OCI-LY1 (cell line): Measurements from ENCODE around the gene DOK6.

Experiments
- H2AFZ ChIP-seq: fragments of 200-600 bp; sonication (generic), shearing (Covaris generic); 2 replicates; pipeline ENCODE4 v1.6.0; 2014; ENCODE audit warnings: antibody characterized with exemption, mild to moderate bottlenecking, low read length
- H3F3A ChIP-seq: fragments of 200-600 bp; sonication (generic), shearing (Covaris generic); 2 replicates; pipeline ENCODE4 v1.6.0; 2014; ENCODE audit warnings: mild to moderate bottlenecking, antibody characterized with exemption, low read length, moderate library complexity; ENCODE audit not compliant: insufficient read depth
- H3K27ac ChIP-seq: fragments of 200-600 bp; sonication (generic); 2 replicates; pipeline ENCODE4 v1.5.1; 2014; ENCODE audit warnings: low read length, mixed run types, mild to moderate bottlenecking, low read depth; ENCODE audit not compliant: poor library complexity, severe bottlenecking
- H3K27me3 ChIP-seq: fragments of 200-600 bp; sonication (generic); 2 replicates; pipeline ENCODE4 v1.6.0; 2014; ENCODE audit warnings: antibody characterized with exemption, mild to moderate bottlenecking, low read length, moderate library complexity; ENCODE audit not compliant: insufficient read depth
- H3K36me3 ChIP-seq: fragments of 200-600 bp; sonication (generic); 2 replicates; pipeline ENCODE4 v1.6.1; 2014; ENCODE audit warnings: mild to moderate bottlenecking, antibody characterized with exemption, low read length, moderate library complexity, mixed read lengths; ENCODE audit not compliant: insufficient read depth
- H3K4me1 ChIP-seq: fragments of 200-600 bp; sonication (generic); 2 replicates; pipeline ENCODE4 v1.5.1; 2014; ENCODE audit warnings: mild to moderate bottlenecking, low read length, moderate library complexity; ENCODE audit not compliant: insufficient read depth, severe bottlenecking
- H3K4me2 ChIP-seq: fragments of 200-600 bp; sonication (generic), shearing (Covaris generic); 2 replicates; pipeline ENCODE4 v1.6.1; 2014; ENCODE audit warnings: low read length
- H3K4me3 ChIP-seq: fragments of 200-600 bp; sonication (generic); 2 replicates; pipeline ENCODE4 v1.5.1; 2014; ENCODE audit warnings: low read length, low read depth, mild to moderate bottlenecking, mixed read lengths; ENCODE audit not compliant: poor library complexity, severe bottlenecking
- H3K79me2 ChIP-seq: fragments of 200-600 bp; shearing (Covaris generic); 2 replicates; pipeline ENCODE4 v1.6.1; 2016; ENCODE audit warnings: mixed run types, low read length, mixed read lengths; ENCODE audit not compliant: insufficient read depth
- H3K9ac ChIP-seq: fragments of 200-600 bp; sonication (generic), shearing (Covaris generic); 2 replicates; pipeline ENCODE4 v1.6.1; 2014; ENCODE audit warnings: mild to moderate bottlenecking, low read length, mixed read lengths
- H3K9me2 ChIP-seq: fragments of 200-600 bp; sonication (generic), shearing (Covaris generic); 2 replicates; pipeline ENCODE4 v1.6.1; 2014; ENCODE audit warnings: low read depth, mild to moderate bottlenecking, low read length, mixed read lengths
- H3K9me3 ChIP-seq: fragments of 200-600 bp; shearing (Covaris generic); 2 replicates; pipeline ENCODE4 v1.6.1; 2014; ENCODE audit warnings: low read length, mixed read lengths
- H4K20me1 ChIP-seq: fragments of 200-600 bp; sonication (generic), shearing (Covaris generic); 2 replicates; pipeline ENCODE4 v1.6.0; 2016; ENCODE audit warnings: mild to moderate bottlenecking, low read length; ENCODE audit not compliant: insufficient read depth
- EZH2 ChIP-seq: fragments of 200-600 bp; sonication (generic), shearing (Covaris generic); IDR thresholded peaks from 2 replicates; pipeline ENCODE4 v1.8.0; 2017; ENCODE audit warnings: borderline replicate concordance, mixed run types, mild to moderate bottlenecking, antibody characterized with exemption, low read length, moderate library complexity, mixed read lengths
- TF ChIP-seq, protein P1 (sequence below): fragments of 200-600 bp; sonication (generic), shearing (Covaris generic); IDR thresholded peaks from 2 replicates; pipeline ENCODE4 v1.5.1; 2017; ENCODE audit warnings: mild to moderate bottlenecking, antibody characterized with exemption, low read length, moderate library complexity, mixed read lengths

The DOK6 gene

DNA sequence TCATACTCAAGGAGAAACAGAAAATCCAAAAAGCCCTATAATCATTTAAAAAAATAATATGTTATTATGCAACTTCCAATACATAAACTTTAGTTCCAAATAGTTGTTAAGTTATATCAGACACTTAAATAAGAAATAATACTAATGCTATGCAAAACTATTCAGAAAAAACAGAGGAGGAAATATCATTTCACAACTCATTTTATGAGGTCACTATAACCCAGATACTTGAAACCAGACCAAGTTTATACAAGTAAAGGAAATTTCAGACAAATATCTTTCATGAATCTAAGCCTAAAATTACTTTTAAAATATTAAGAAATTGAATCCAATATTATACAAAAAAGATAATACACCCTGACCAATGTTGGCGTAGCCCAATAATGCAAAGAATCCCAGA lies 286.2 kb downstream of the DOK6 start:
- Histone ChIP-seq H2AFZ (no peak overlapping the region), H3K4me3 (no peak overlapping the region), H3K27ac (no peak overlapping the region), H3K9me3 (no peaks in the 10 kb centered on the region), H3K36me3 (no peaks in the 10 kb centered on the region), H3K79me2 (no peaks in the 10 kb centered on the region), H3K4me1 (no peaks in the 10 kb centered on the region), H3K4me2 (no peak overlapping the region), H3K9me2 (no peaks in the 10 kb centered on the region; the same call in 1 of the 2 replicates), H3K9ac (no peak overlapping the region), H3K27me3 (no peaks in the 10 kb centered on the region), H3F3A (no peaks in the 10 kb centered on the region), H4K20me1 (no peaks in the 10 kb centered on the region)
- TF ChIP-seq, protein P1, sequence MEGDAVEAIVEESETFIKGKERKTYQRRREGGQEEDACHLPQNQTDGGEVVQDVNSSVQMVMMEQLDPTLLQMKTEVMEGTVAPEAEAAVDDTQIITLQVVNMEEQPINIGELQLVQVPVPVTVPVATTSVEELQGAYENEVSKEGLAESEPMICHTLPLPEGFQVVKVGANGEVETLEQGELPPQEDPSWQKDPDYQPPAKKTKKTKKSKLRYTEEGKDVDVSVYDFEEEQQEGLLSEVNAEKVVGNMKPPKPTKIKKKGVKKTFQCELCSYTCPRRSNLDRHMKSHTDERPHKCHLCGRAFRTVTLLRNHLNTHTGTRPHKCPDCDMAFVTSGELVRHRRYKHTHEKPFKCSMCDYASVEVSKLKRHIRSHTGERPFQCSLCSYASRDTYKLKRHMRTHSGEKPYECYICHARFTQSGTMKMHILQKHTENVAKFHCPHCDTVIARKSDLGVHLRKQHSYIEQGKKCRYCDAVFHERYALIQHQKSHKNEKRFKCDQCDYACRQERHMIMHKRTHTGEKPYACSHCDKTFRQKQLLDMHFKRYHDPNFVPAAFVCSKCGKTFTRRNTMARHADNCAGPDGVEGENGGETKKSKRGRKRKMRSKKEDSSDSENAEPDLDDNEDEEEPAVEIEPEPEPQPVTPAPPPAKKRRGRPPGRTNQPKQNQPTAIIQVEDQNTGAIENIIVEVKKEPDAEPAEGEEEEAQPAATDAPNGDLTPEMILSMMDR = no peak
- TF ChIP-seq EZH2 = no peak

DNA sequence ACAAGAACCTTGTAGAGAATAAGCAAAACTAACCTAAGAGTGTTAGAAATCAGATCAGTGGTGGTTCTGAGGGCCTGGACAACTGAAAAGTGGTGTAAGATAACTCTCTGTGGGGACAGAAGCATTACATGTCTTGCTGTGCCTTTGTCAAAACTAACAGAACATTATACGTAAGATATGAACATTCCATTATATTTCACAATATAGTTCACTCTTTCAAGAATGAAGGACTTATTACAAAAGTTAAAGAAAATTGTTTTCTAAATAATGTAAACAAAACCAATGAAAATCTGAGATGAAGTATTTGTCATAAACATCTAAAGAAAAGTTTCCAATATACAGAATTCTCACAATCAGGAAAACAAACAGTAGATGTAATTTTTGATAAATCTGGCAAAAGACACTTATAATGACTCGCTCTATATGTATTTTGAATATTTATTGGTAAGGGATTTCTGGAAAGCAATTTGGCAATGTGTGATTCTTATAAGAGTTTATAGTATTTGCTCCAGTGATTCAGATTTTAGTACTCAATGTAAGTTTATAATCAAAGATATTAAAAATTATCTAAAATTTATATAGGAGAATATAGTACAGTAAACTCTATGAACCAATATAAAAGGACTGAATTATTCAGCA lies 288.6 kb downstream of the DOK6 start:
- Histone ChIP-seq H3F3A (no peaks in the 10 kb centered on the region), H3K4me3 (no peak overlapping the region), H3K27ac (no peak overlapping the region), H2AFZ (no peak overlapping the region), H3K4me2 (no peak overlapping the region), H3K9ac (no peak overlapping the region), H3K36me3 (no peaks in the 10 kb centered on the region), H3K79me2 (no peaks in the 10 kb centered on the region), H3K4me1 (no peaks in the 10 kb centered on the region), H3K27me3 (no peaks in the 10 kb centered on the region), H4K20me1 (no peaks in the 10 kb centered on the region), H3K9me3 (no peaks in the 10 kb centered on the region), H3K9me2 (no peaks in the 10 kb centered on the region; the same call in 1 of the 2 replicates)
- TF ChIP-seq, protein P1 = no peak
- TF ChIP-seq EZH2 = no peak

DNA sequence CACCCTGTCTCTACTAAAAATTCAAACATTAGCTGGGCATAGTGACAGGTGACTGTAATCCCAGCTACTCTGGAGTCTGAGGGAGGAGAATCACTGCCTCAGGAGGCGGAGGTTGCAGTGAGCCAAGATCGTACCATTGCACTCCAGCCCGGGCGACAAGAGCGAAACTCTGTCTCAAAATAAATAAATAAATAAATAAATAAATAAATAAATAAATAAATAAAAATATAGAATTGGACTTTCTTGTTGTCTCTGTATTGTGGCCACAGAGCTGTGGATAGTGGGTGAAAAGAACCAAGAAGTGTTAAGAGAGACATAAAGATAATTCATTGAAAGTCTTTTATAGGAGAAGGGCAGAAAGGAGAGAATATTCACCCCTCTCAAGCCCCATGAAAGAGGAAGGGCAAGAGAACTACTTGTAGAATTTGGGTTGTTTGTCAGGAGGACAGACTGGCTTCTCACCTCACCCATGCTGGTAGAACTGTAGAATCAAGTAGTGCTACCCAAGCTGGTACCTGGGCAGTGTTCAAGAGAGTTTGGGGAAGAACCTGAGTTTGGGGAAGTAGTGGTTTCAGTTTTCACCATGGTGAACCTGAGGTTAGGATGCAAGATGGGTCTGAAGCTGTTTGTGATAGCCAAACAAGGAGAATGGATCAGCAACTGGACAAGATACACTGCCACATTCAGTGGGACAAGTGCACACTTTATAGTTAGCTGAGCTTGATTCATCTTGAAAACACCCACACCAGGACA lies 290.5 kb downstream of the DOK6 start:
- no peaks in the 10 kb centered on the region for H3K79me2 ChIP-seq
- H3K9me2 ChIP-seq = no peaks in the 10 kb centered on the region; the same call in 1 of the 2 replicates
- no peaks in the 10 kb centered on the region for H3K27me3 ChIP-seq
- no peak overlapping the region for H3K9ac ChIP-seq
- no peak overlapping the region for H3K4me2 ChIP-seq
- H3K9me3 ChIP-seq = no peaks in the 10 kb centered on the region
- no peak overlapping the region for H3K27ac ChIP-seq
- no peaks in the 10 kb centered on the region for H3K36me3 ChIP-seq
- H4K20me1 ChIP-seq = no peaks in the 10 kb centered on the region
- no peak overlapping the region for H3K4me3 ChIP-seq
- TF ChIP-seq, protein P1 = no peak
- no peak for TF ChIP-seq EZH2
- H3K4me1 ChIP-seq = no peaks in the 10 kb centered on the region
- no peaks in the 10 kb centered on the region for H3F3A ChIP-seq
- no peak overlapping the region for H2AFZ ChIP-seq
